Hepatocyte (in vitro differentiated cells): ENCODE results near the gene GPX7. TPM values are rescaled to one million over a fixed set of nuclear protein-coding genes. Genes with fewer than 3 reads are reported as not detected.

Experiments used
- DNase-seq: peaks from one replicate; pipeline ENCODE4 v3.0.0-alpha.2; 2016; ENCODE audit warnings: low spot score
- H2AFZ ChIP-seq: fragments of 200-600 bp; sonication (generic); 2 replicates; pipeline ENCODE4 v1.6.0; 2016; ENCODE audit warnings: antibody characterized with exemption, mild to moderate bottlenecking
- H3K27ac ChIP-seq: fragments of 200-600 bp; sonication (generic); 2 replicates; pipeline ENCODE4 v1.5.1; 2016; ENCODE audit warnings: mild to moderate bottlenecking
- H3K27me3 ChIP-seq: fragments of 200-600 bp; sonication (generic); 2 replicates; pipeline ENCODE4 v1.6.1; 2016
- H3K36me3 ChIP-seq: fragments of 200-600 bp; sonication (generic); replicated peaks from 2 replicates; pipeline ENCODE4 v1.5.1; 2016; ENCODE audit warnings: low read depth; ENCODE audit not compliant: insufficient read depth
- H3K4me1 ChIP-seq: fragments of 200-600 bp; sonication (generic); 2 replicates; pipeline ENCODE4 v1.5.1; 2016; ENCODE audit warnings: mild to moderate bottlenecking, moderate library complexity; ENCODE audit not compliant: insufficient read depth
- H3K4me2 ChIP-seq: fragments of 200-600 bp; sonication (generic); 2 replicates; pipeline ENCODE4 v1.6.0; 2016
- H3K4me3 ChIP-seq: fragments of 200-600 bp; sonication (generic); 2 replicates; pipeline ENCODE4 v1.5.1; 2016; ENCODE audit warnings: mild to moderate bottlenecking
- H3K79me2 ChIP-seq: fragments of 200-600 bp; sonication (generic); 2 replicates; pipeline ENCODE4 v1.6.0; 2017; ENCODE audit warnings: mild to moderate bottlenecking
- H3K9me2 ChIP-seq: fragments of 200-600 bp; sonication (generic); replicated peaks from 2 replicates; pipeline ENCODE4 v1.6.0; 2017; ENCODE audit warnings: mild to moderate bottlenecking; ENCODE audit not compliant: insufficient read depth
- H3K9me3 ChIP-seq: fragments of 200-600 bp; sonication (generic); 2 replicates; pipeline ENCODE4 v1.5.1; 2016; ENCODE audit warnings: low read depth, mild to moderate bottlenecking
- H4K20me1 ChIP-seq: fragments of 200-600 bp; sonication (generic); 2 replicates; pipeline ENCODE4 v1.6.0; 2016; ENCODE audit warnings: mild to moderate bottlenecking; ENCODE audit not compliant: insufficient read depth, poor library complexity, severe bottlenecking
- CTCF ChIP-seq: fragments of 200-600 bp; sonication (generic); IDR thresholded peaks from 2 replicates; pipeline ENCODE4 v1.5.1; 2016; ENCODE audit warnings: antibody characterized with exemption, mild to moderate bottlenecking; ENCODE audit not compliant: poor library complexity
- EZH2 ChIP-seq: fragments of 200-600 bp; sonication (generic); IDR thresholded peaks from 2 replicates; pipeline ENCODE4 v1.6.1; 2016; ENCODE audit warnings: antibody characterized with exemption, mild to moderate bottlenecking, borderline replicate concordance
- EZH2phosphoT487 ChIP-seq: fragments of 200-600 bp; sonication (generic); IDR thresholded peaks from one replicate; pipeline ENCODE4 v1.6.1; 2018; ENCODE audit warnings: antibody characterized with exemption, mild to moderate bottlenecking, low read depth, moderate library complexity; ENCODE audit not compliant: unreplicated experiment, severe bottlenecking
- WGBS: methylation state at CpG from one replicate; pipeline ENCODE4 v1.1.6; 2016; ENCODE audit warnings: low lambda C conversion rate; ENCODE audit errors: missing lambda C conversion rate; 5-methylcytosine and 5-hydroxymethylcytosine counted together
- polyA plus RNA-seq: library from polyadenylated mRNA; unstranded; fragments of >200 nt; fragmentation: Nextera tagmentation; extraction: Ambion mirVana; gene quantifications from 2 replicates; pipeline ENCODE4 v1.2.1, GENCODE V29; 2016
- total RNA-seq: library from RNA; depleted of rRNA; stranded (reverse); fragments of >200 nt; gene quantifications from 2 replicates; pipeline ENCODE4 v1.2.3, GENCODE V29; 2014

The GPX7 gene
- total and polyA plus RNA-seq, 2 experiments from 2014 or later: 56.4 to 78.9 TPM

- Histone ChIP-seq H3K9me3 (no peaks in the 10 kb centered on the region), H3K27ac (no peak overlapping the region)
- WGBS: 52% methylated on average over 2 of the region's 2 CpGs
Measured at GRCh38 chr1:52613636-52614373, 11.6 kb downstream of the GPX7 start.

GRCh38 chr1:52614671-52615070 is 12.5 kb downstream of the GPX7 start:
- Histone ChIP-seq H3K9me2 (no peaks in the 10 kb centered on the region), H3K4me3 (no peak overlapping the region), H4K20me1 (no peaks in the 10 kb centered on the region), H3K27me3 (no peaks in the 10 kb centered on the region), H3K36me3 (no peaks in the 10 kb centered on the region), H2AFZ (no peak overlapping the region), H3K4me2 (no peak overlapping the region), H3K4me1 (no peaks in the 10 kb centered on the region), H3K27ac (no peak overlapping the region), H3K9me3 (no peaks in the 10 kb centered on the region), H3K79me2 (no peaks in the 10 kb centered on the region)
- TF ChIP-seq EZH2phosphoT487 (no peak), CTCF (no peak), EZH2 (no peak)
- DNase-seq: no peak
- WGBS: 92% methylated on average over 3 of the region's 5 CpGs

More at GRCh38 chr1:52613636-52614373, 11.6 kb downstream of the GPX7 start:
- Histone ChIP-seq H3K36me3 (no peaks in the 10 kb centered on the region), H4K20me1 (no peaks in the 10 kb centered on the region), H3K4me3 (no peak overlapping the region), H3K9me2 (no peaks in the 10 kb centered on the region), H3K79me2 (no peaks in the 10 kb centered on the region), H3K27me3 (no peaks in the 10 kb centered on the region), H3K4me2 (no peak overlapping the region), H3K4me1 (no peaks in the 10 kb centered on the region), H2AFZ (no peak overlapping the region)
- DNase-seq: no peak
- TF ChIP-seq EZH2phosphoT487 (no peak), EZH2 (no peak), CTCF (no peak)

- no peaks in the 10 kb centered on the region for H3K9me2 ChIP-seq
- no peaks in the 10 kb centered on the region for H3K4me1 ChIP-seq
- no peaks in the 10 kb centered on the region for H3K9me3 ChIP-seq
- no peak overlapping the region for H3K4me2 ChIP-seq
- no peak overlapping the region for H2AFZ ChIP-seq
- no peaks in the 10 kb centered on the region for H3K79me2 ChIP-seq
- H3K36me3 ChIP-seq: no peaks in the 10 kb centered on the region
- H3K4me3 ChIP-seq: no peak overlapping the region
- no peak for DNase-seq
- no peak for TF ChIP-seq EZH2phosphoT487
- no peak for TF ChIP-seq CTCF
- TF ChIP-seq EZH2: no peak
- no peak overlapping the region for H3K27ac ChIP-seq
- H4K20me1 ChIP-seq: no peaks in the 10 kb centered on the region
- no peaks in the 10 kb centered on the region for H3K27me3 ChIP-seq
- 74% methylated on average over 5 of the region's 5 CpGs for WGBS
Measured at GRCh38 chr1:52615489-52616042, 13.4 kb downstream of the GPX7 start.
